GM12872 (cell line): Measurements from ENCODE around the gene FDCSP.

Experiments
- TF ChIP-seq, protein P1 (sequence below): IDR thresholded peaks from 3 replicates; pipeline ENCODE4 v1.5.1; 2011; ENCODE audit warnings: low read depth, mild to moderate bottlenecking, low read length, moderate library complexity; ENCODE audit not compliant: insufficient read depth

FDCSP gene

DNA sequence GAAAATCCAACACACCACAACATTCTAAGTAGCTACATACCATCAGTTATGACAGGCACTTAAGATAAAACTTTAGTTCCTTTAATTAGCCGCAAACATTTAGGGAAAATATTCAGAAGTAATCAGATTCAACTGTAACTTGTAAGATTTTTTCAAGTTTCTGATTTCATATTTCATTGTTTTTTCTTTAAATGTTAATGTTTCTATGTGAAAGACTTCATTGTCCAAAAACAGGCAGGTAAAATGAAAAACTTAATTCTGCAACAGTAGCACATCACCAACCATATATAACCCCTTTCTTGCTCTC lies 42.0 kb upstream of the FDCSP start:
- TF ChIP-seq, protein P1, sequence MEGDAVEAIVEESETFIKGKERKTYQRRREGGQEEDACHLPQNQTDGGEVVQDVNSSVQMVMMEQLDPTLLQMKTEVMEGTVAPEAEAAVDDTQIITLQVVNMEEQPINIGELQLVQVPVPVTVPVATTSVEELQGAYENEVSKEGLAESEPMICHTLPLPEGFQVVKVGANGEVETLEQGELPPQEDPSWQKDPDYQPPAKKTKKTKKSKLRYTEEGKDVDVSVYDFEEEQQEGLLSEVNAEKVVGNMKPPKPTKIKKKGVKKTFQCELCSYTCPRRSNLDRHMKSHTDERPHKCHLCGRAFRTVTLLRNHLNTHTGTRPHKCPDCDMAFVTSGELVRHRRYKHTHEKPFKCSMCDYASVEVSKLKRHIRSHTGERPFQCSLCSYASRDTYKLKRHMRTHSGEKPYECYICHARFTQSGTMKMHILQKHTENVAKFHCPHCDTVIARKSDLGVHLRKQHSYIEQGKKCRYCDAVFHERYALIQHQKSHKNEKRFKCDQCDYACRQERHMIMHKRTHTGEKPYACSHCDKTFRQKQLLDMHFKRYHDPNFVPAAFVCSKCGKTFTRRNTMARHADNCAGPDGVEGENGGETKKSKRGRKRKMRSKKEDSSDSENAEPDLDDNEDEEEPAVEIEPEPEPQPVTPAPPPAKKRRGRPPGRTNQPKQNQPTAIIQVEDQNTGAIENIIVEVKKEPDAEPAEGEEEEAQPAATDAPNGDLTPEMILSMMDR, result no peak

DNA sequence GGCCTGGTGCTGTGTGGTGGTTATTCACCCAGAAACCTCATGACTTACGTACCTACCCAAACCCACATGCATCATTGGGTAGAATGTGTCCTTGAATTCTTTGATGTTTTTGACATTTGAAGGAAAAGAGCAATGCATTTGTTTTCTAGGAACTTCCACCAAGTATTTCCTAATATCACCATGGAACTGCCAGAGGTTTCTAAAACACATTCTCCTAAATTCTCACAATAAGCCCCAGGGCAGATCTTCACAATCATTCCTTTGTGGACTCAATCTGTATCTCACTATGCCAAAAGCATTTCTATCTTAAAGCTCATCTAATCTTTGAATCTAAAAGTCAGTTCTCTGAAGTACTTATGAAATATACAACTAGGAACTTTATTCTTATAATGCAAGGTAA lies 38.7 kb upstream of the FDCSP start:
- TF ChIP-seq, protein P1, result no peak

DNA sequence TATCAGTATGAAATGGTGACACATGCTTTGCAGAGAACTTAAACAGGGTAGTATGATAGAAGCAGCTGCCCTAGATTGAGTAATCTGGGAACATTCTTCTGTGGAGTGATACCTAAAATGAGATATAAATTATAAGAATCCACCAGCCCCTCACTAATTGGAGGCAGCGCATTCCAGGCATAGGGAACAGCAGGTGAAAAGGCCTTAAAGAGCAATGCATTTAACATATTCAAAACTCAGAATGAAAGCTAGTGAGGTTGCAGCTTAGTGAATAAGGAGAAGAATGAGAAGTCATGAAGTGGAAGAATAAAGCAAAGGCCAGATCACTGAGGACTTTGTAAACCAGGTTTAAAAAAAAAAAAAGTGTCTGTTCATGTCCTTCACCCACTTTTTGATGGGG lies 35.3 kb upstream of the FDCSP start:
- TF ChIP-seq, protein P1, result no peak

DNA sequence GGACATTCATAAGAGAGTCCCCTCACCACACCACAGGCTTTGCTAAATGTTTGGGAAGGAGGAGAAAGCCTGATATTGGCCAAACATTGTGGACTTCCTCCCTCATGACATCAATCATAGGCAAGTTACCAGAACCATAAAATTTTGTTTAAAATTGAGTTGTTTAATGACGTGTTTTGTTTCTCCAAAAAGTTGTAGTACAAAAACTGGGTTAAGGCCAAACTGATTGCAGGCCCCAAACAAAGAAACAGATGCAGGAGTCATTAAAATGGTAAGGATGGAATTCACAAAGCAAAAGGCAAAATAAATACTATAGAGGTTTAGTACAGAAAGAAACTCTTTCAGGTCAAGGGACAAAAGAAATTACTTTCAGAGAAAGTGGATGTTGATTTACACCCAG lies 34.3 kb upstream of the FDCSP start:
- TF ChIP-seq, protein P1, result no peak

DNA sequence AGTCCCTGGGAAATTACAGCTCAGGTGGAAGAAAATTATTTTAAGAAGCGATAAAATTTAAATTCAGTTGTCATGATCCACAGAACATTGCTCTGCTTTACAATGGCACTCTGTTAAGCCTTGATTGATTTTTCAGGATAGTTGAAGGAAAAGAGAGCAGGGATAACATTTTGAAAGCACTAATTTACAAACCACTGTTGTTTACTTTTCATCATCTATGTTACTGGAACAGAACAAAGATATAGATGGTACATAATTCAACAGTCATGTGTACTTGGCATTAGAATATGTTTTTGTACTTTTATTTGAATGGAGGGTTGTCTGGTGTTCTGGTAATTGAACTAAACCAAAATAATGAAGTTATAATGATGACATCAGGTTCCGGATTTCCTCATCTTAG lies 33.0 kb upstream of the FDCSP start:
- TF ChIP-seq, protein P1, result no peak

DNA sequence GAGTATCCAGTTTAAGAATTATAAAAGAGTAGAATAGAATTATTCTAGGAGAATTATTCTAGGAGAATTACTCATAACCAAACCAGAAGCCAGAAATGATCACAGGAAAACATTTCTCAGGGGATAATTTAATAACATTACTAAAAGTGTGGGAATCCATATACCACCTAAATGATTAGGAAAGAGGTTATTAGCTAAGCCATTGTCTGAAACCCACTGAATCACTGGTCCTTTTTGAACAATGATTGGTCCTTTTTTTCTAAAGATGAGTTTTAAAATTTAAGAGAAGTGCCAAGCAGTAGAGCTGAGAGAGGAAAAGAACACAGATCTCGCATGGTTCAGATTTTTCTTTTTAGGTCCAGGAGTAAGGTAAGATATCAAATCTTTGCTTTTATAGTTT lies 30.5 kb upstream of the FDCSP start, which contains the start of gene ODAM:
ODAM (plus strand) TSS at position 301 of the 400 bp plus-strand sequence. CDS start 819 bp downstream, outside the sequence.
- TF ChIP-seq, protein P1, result no peak

DNA sequence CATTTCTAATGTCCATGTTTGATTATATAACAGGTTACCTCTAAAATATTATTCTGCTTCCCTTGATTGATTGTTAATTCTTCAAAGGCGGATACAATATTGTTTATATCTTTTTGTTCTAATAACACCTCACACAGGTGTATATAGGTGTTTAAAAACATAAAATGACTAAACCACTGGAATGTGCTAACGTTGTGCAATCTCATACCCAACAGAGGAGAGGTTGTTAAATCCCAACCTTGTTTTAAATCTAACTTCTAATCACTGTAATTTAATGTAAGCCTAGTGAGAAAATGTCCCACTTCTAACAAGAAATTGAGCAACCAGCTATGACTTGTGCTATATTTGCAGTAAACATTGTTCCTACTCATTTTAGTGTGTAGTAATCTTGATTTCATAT lies 29.1 kb upstream of the FDCSP start:
- TF ChIP-seq, protein P1, result no peak

DNA sequence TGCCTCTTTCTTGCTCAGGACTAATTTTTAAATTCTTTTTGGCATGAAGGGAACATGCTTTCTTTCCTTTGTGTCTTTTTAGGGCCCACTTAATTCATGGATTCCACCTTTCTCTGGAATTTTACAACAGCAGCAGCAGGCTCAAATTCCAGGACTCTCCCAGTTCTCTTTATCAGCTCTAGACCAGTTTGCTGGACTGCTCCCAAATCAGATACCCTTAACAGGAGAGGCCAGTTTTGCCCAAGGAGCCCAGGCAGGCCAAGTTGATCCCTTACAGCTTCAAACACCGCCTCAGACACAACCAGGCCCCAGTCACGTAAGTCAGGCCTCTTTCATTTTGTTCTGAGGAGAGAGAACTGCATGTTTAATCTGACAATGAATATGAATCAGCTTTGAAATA lies 28.1 kb upstream of the FDCSP start:
- TF ChIP-seq, protein P1, result no peak
